ENCODE data around the gene TMEM184C. TPM values are rescaled to one million over a fixed set of nuclear protein-coding genes. Genes with fewer than 3 reads are reported as not detected.

TMEM184C gene
- total RNA-seq (2014; rRNA removed; shearing (Covaris generic)), result 26.3 and 31.0 TPM in 2 replicates
- 18.0 and 19.4 TPM in 2 replicates for polyA plus RNA-seq (2015; cell fraction: cytosol; rRNA removed)
- polyA plus RNA-seq (2015; cell fraction: nucleus; rRNA removed), result 7.3 and 7.5 TPM in 2 replicates

DNA sequence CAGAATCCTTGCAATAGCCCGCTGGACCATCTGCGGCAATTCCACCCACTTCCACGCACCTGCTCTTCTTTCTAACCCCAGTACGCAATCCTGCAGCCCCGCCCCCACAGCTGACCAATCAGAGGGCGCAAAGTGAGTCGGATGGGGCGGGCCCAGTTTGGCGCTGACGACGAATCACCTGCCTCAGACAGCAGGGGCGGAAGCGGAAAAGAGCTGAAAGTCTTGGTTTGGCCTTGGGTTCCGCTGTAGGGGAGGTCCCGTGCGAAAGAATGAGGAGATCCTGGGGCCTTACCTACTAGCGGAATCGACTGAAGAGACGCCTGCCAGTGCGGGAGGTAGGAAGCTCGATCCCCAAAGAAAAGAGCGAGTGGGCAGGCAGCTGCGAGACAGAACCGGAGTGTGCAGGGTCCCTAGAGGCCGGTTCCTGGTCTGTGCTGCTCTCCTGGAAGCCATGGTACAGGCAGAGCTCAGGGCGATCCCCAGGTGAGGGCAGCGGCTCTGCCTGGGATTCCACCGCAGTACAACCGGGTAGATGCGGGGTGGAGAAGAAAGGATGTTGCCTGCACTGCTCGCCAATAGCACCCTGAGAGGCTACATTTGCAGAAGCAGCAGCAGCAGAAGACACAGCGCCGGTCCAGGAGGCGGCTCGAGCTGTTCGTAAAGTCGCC is at the start of gene TMEM184C:
TMEM184C (plus strand) TSS at position 225 of the 668 bp plus-strand sequence. CDS start 560 bp downstream, outside the sequence.
- peak; percentile 94 for DNase-seq (ENCODE audit: low read depth, low spot score)
- in situ Hi-C loops (cut with HindIII; ENCODE audit: low pct_unique_long_range_greater_than_20kb, low sequenced_read_pairs), result no loop called here

DNA sequence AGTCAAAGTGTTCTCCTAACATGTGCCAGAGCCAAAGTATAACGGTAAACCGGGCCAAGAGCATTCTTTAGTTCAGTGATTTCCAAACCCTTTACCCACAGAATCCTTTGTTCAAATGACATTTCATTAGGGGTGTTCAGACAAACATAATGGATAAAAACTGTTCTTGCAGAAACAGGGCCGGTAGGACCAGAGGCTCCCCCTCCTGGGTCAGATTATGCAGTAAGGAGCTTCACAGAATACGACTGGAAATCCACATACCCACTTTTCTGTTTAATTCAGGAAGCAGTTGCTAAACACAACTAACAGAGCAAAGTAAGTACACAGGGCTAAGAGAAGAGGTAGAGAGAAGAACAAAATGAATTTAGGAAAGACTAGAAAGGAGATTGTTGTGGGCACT is 46.6 kb upstream of the TMEM184C start:
- no peak for DNase-seq (ENCODE audit: low read depth, low spot score)
- in situ Hi-C loops (cut with HindIII; ENCODE audit: low pct_unique_long_range_greater_than_20kb, low sequenced_read_pairs), result no loop called here

DNA sequence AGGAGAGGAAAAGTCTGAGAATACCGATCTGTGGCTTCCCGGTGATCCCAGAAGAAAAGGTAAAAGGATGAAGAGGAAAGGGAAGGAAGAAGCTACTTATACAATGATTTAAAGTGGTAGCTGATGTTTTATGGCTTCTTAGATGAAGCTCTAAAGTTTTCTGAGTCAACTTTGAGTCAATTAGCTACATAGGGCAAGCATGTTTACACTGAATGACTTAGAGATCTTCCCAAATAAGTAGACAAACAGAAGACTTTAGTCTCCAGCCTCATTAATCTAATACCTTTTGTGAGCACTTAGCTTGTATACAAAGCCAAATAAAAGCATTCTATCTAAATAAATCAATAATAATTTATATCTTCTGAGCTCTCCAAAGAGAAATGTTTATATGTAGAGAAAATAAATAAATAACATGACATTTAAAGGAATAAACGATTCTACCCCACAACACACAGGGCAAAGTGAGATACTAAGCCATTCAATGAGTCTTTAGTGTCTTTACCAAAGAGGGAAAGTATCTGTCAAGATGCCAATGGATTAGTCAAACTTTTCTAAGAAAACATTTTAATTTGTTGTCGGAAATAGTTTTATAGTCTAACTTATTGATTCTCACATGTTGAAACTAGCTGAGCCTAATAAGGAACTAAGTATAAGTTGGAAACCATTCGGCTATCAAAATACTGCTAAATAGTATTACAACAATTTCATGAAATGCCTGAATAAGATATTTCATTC is 46.0 kb upstream of the TMEM184C start:
- no peak for DNase-seq (ENCODE audit: low read depth, low spot score)
- in situ Hi-C loops (cut with HindIII; ENCODE audit: low pct_unique_long_range_greater_than_20kb, low sequenced_read_pairs), result no loop called here

- in situ Hi-C loops (cut with HindIII; ENCODE audit: low pct_unique_long_range_greater_than_20kb, low sequenced_read_pairs), result no loop called here
- DNase-seq (ENCODE audit: low read depth, low spot score), result no peak
Observed at GRCh38 chr4:147576084-147576483, 41.1 kb upstream of the TMEM184C start.

- DNase-seq (ENCODE audit: low read depth, low spot score), result peak; percentile 37
- in situ Hi-C loops (cut with HindIII; ENCODE audit: low pct_unique_long_range_greater_than_20kb, low sequenced_read_pairs), result no loop called here
Observed at GRCh38 chr4:147578051-147578476, 39.1 kb upstream of the TMEM184C start.

DNA sequence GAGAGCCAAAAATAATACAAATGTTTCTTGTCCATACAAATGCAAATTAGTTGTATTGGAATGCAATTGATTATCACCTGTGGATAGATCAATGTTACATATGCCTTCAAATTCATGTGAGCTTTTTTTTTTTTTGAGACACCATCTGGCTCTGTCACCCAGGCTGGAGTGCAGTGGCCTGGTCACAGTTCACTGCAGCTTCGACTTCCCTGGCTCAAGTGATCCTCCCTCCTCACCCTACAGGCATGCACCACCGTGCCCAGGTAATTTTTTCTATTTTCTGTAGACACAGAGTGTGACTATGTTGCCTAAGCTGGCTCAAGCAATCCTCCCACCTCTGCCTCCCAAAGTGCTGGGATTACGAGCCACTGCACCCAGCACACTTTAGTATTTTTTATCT is 38.6 kb upstream of the TMEM184C start:
- DNase-seq (ENCODE audit: low read depth, low spot score), result no peak
- in situ Hi-C loops (cut with HindIII; ENCODE audit: low pct_unique_long_range_greater_than_20kb, low sequenced_read_pairs), result no loop called here

- no peak for DNase-seq (ENCODE audit: low read depth, low spot score)
- in situ Hi-C loops (cut with HindIII; ENCODE audit: low pct_unique_long_range_greater_than_20kb, low sequenced_read_pairs), result no loop called here
Observed at GRCh38 chr4:147580396-147580795, 36.8 kb upstream of the TMEM184C start.

GRCh38 chr4:147581606-147582350 is 35.4 kb upstream of the TMEM184C start:
- in situ Hi-C loops (cut with HindIII; ENCODE audit: low pct_unique_long_range_greater_than_20kb, low sequenced_read_pairs), result no loop called here
- no peak for DNase-seq (ENCODE audit: low read depth, low spot score)

DNA sequence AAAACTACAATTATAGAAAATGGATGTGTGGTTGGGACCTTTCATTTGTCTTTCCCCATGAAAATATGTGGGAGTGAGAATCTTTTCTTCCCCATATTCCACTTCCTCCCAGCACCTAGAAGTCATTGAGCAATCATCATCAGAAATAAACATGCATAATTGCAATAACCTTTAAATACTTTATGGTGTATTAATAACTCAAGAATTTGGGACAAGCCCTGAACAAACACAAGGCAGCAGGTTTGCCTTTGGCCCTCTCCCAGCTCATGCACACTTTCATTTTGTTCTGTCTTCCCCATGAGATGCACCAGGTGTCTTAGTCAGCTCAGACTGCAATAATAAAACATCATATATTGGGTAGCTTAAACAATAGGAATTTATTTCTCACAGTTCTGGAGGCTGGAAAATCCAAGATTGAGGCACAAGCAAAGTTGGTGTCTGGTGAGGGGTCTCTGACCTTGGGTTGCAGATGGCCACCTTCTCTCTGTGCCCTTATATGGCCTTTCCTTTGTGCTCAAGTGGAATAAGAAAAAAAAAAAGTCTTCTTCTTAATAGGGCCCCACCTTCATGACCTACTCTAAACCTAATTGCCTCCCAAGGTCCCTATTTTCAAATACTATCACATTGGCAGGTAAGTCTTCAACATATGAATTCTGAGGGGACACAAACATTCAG is 34.7 kb upstream of the TMEM184C start:
- in situ Hi-C loops (cut with HindIII; ENCODE audit: low pct_unique_long_range_greater_than_20kb, low sequenced_read_pairs), result no loop called here
- DNase-seq (ENCODE audit: low read depth, low spot score), result no peak

- in situ Hi-C loops (cut with HindIII; ENCODE audit: low pct_unique_long_range_greater_than_20kb, low sequenced_read_pairs), result no loop called here
- DNase-seq (ENCODE audit: low read depth, low spot score), result peak; percentile 68
Observed at GRCh38 chr4:147583876-147584275, 33.3 kb upstream of the TMEM184C start.

GRCh38 chr4:147586032-147586431 is 31.2 kb upstream of the TMEM184C start:
- in situ Hi-C loops (cut with HindIII; ENCODE audit: low pct_unique_long_range_greater_than_20kb, low sequenced_read_pairs), result no loop called here
- no peak for DNase-seq (ENCODE audit: low read depth, low spot score)

GRCh38 chr4:147586637-147587036 is 30.6 kb upstream of the TMEM184C start:
- DNase-seq (ENCODE audit: low read depth, low spot score), result no peak
- in situ Hi-C loops (cut with HindIII; ENCODE audit: low pct_unique_long_range_greater_than_20kb, low sequenced_read_pairs), result no loop called here

DNA sequence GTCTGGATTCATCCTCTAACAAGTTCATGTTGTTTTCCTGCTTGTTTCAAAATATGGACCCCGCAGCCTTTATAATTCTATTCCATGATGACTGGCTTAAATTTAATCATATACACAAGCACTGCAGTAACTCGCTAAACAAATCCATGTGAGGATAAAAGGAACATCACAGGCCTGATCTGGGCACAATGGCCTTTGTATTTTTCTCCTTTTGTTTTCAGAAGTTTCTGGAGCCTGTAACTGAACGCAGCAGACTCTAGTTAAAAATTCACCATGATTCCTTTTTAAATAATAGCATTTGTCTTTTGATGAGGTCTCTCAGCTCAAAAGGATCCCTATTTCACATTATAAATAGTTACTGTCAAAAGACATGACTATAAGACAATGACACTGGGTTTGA is 30.2 kb upstream of the TMEM184C start:
- in situ Hi-C loops (cut with HindIII; ENCODE audit: low pct_unique_long_range_greater_than_20kb, low sequenced_read_pairs), result no loop called here

GRCh38 chr4:147589586-147589985 is 27.6 kb upstream of the TMEM184C start:
- in situ Hi-C loops (cut with HindIII; ENCODE audit: low pct_unique_long_range_greater_than_20kb, low sequenced_read_pairs), result no loop called here
- DNase-seq (ENCODE audit: low read depth, low spot score), result peak; percentile 85

More for the DNA sequence above, 30.2 kb upstream of the TMEM184C start:
- no peak for DNase-seq (ENCODE audit: low read depth, low spot score)

- in situ Hi-C loops (cut with HindIII; ENCODE audit: low pct_unique_long_range_greater_than_20kb, low sequenced_read_pairs), result no loop called here
- peak; percentile 84 for DNase-seq (ENCODE audit: low read depth, low spot score)
Observed at GRCh38 chr4:147590249-147590920, 26.8 kb upstream of the TMEM184C start.

GRCh38 chr4:147591106-147591505 is 26.1 kb upstream of the TMEM184C start:
- in situ Hi-C loops (cut with HindIII; ENCODE audit: low pct_unique_long_range_greater_than_20kb, low sequenced_read_pairs), result no loop called here
- DNase-seq (ENCODE audit: low read depth, low spot score), result no peak

DNA sequence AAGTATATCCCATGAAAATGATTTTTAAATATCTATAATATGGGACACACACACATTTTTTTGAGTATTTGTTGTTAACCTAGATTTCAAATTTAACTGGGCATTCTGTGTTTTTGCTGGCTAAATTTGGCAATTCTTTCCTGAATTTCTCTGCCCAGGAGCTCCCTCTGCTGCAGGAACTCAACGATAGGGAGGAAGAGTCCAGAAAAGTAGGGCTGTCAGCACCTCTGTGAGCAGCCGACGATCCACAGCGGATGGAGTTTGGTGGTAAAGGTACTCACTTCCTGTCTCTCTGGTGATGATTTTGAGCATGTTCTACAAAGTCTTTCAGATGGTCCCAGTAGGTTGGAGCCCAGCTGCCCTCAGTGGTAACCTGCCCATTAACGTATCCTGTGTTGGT is 23.1 kb upstream of the TMEM184C start:
- peak; percentile 21 for DNase-seq (ENCODE audit: low read depth, low spot score)
- in situ Hi-C loops (cut with HindIII; ENCODE audit: low pct_unique_long_range_greater_than_20kb, low sequenced_read_pairs), result no loop called here
